Ascending aorta (tissue), 2 donors: Measurements from ENCODE around the gene PITPNM2. TPM values are rescaled to one million over a fixed set of nuclear protein-coding genes. Genes with fewer than 3 reads are reported as not detected.

Source experiments
- DNase-seq, 2 donors: peaks; one replicate each; pipeline ENCODE4 v3.0.0-alpha.2; 2019; ENCODE audit warnings: low spot score in 2 of 2
- H3K27ac ChIP-seq, 2 donors: fragments of 200-600 bp; sonication (generic); one replicate each; pipeline ENCODE4 v1.5.1; 2016 to 2017; ENCODE audit warnings: mild to moderate bottlenecking in 1 of 2
- H3K27me3 ChIP-seq: fragments of 200-600 bp; sonication (generic); one replicate; pipeline ENCODE4 v1.5.1; 2017
- H3K36me3 ChIP-seq, 2 donors: fragments of 200-600 bp; sonication (generic); one replicate each; pipeline ENCODE4 v1.5.1; 2016
- H3K4me1 ChIP-seq, 2 donors: fragments of 200-600 bp; sonication (generic); one replicate each; pipeline ENCODE4 v1.5.1; 2016 to 2017; ENCODE audit warnings: mild to moderate bottlenecking in 1 of 2
- H3K4me3 ChIP-seq, 2 donors: fragments of 200-600 bp; sonication (generic); one replicate each; pipeline ENCODE4 v1.5.1; 2016 to 2017; ENCODE audit warnings: mild to moderate bottlenecking in 1 of 2
- H3K9me3 ChIP-seq, 2 donors: fragments of 200-600 bp; sonication (generic); one replicate each; pipeline ENCODE4 v1.5.1; 2016
- CTCF ChIP-seq, 3 experiments: fragments of 200-600 bp in 2 of 3; fragments of 450-650 bp in 1 of 3; sonication (generic) in 2 of 3; IDR thresholded peaks; one replicate each; pipeline ENCODE4 v1.5.1; 2016 to 2019; ENCODE audit warnings: antibody characterized with exemption in 3 of 3, mild to moderate bottlenecking in 1 of 3, moderate library complexity in 1 of 3
- intact Hi-C: fragments of 100-400 bp; cut with DNase I; formaldehyde crosslinking; loops from one replicate; pipeline ENCODE4 v1.15.1; 2023
- total RNA-seq: library from RNA; depleted of rRNA; stranded (reverse); fragments of >200 nt; gene quantifications from one replicate; pipeline ENCODE4 v1.1.0, GENCODE V29; 2016

The PITPNM2 gene
- total RNA-seq, 1 donor from 2014 or later = 8.4 TPM

- peaks cover 18 to 29% of the 10 kb centered on the region in 2 donors for H3K4me1 ChIP-seq
- intact Hi-C loops = no loop called here
- no peak for TF ChIP-seq CTCF (IDR thresholded peaks at IDR 0.05)
- no peak overlapping the region for H3K27ac ChIP-seq
- no peaks in the 10 kb centered on the region for H3K36me3 ChIP-seq
- no peak for DNase-seq
- no peaks in the 10 kb centered on the region for H3K9me3 ChIP-seq
- no peaks in the 10 kb centered on the region for H3K27me3 ChIP-seq
- H3K4me3 ChIP-seq = no peak overlapping the region
These were observed 39.3 kb downstream of the PITPNM2 start for GRCh38 chr12:123111498-123112165.

GRCh38 chr12:123109319-123109772 lies 41.5 kb downstream of the PITPNM2 start:
- DNase-seq = no peak
- H3K4me3 ChIP-seq = no peak overlapping the region
- TF ChIP-seq CTCF (IDR thresholded peaks at IDR 0.05) = no peak
- intact Hi-C loops = loop anchor here (5.0 kb wide), 1 partner anchor 67 kb away; no protein-coding TSS in a partner anchor
- H3K27me3 ChIP-seq = no peaks in the 10 kb centered on the region
- H3K9me3 ChIP-seq = no peaks in the 10 kb centered on the region
- no peaks in the 10 kb centered on the region for H3K36me3 ChIP-seq
- peak overlapping the region; percentile 43 to 68 for H3K27ac ChIP-seq
- peaks cover 11 to 14% of the 10 kb centered on the region in 2 donors for H3K4me1 ChIP-seq

- intact Hi-C loops = loop anchor here (5.0 kb wide), 1 partner anchor 66 kb away; no protein-coding TSS in a partner anchor
- no peak for TF ChIP-seq CTCF (IDR thresholded peaks at IDR 0.05)
- no peak for DNase-seq
- Histone ChIP-seq H3K4me3 (no peak overlapping the region), H3K9me3 (no peaks in the 10 kb centered on the region), H3K27ac (peak overlapping the region in 1 of 2 donors; percentile 68), H3K27me3 (no peaks in the 10 kb centered on the region), H3K36me3 (no peaks in the 10 kb centered on the region), H3K4me1 (peaks cover 9 to 11% of the 10 kb centered on the region in 2 donors)
These were observed 42.2 kb downstream of the PITPNM2 start for GRCh38 chr12:123108682-123109066.

- Histone ChIP-seq H3K9me3 (no peaks in the 10 kb centered on the region), H3K36me3 (no peaks in the 10 kb centered on the region), H3K27ac (no peak overlapping the region), H3K27me3 (no peaks in the 10 kb centered on the region), H3K4me3 (no peak overlapping the region), H3K4me1 (peaks cover 8 to 11% of the 10 kb centered on the region in 2 donors)
- intact Hi-C loops = loop anchor here (5.0 kb wide), 1 partner anchor 66 kb away; no protein-coding TSS in a partner anchor
- TF ChIP-seq CTCF (IDR thresholded peaks at IDR 0.05) = no peak
- DNase-seq = no peak
These were observed 42.8 kb downstream of the PITPNM2 start for GRCh38 chr12:123107926-123108681.

GRCh38 chr12:123106640-123107359 lies 44.1 kb downstream of the PITPNM2 start:
- TF ChIP-seq CTCF (IDR thresholded peaks at IDR 0.05) = no peak
- no peak overlapping the region for H3K4me3 ChIP-seq
- no peak for DNase-seq
- no peaks in the 10 kb centered on the region for H3K9me3 ChIP-seq
- H3K4me1 ChIP-seq = peaks cover 7 to 11% of the 10 kb centered on the region in 2 donors
- H3K27ac ChIP-seq = no peak overlapping the region
- intact Hi-C loops = loop anchor here (5.0 kb wide), 1 partner anchor 64 kb away; no protein-coding TSS in a partner anchor
- no peaks in the 10 kb centered on the region for H3K36me3 ChIP-seq
- H3K27me3 ChIP-seq = no peaks in the 10 kb centered on the region
